OCI-LY1 (cell line): ENCODE measurements around the gene FBN2.

ENCODE experiments used
- EZH2 ChIP-seq: fragments of 200-600 bp; sonication (generic), shearing (Covaris generic); IDR thresholded peaks from 2 replicates; pipeline ENCODE4 v1.8.0; 2017; ENCODE audit warnings: borderline replicate concordance, mixed run types, mild to moderate bottlenecking, antibody characterized with exemption, low read length, moderate library complexity, mixed read lengths
- TF ChIP-seq, protein P1 (sequence below): fragments of 200-600 bp; sonication (generic), shearing (Covaris generic); IDR thresholded peaks from 2 replicates; pipeline ENCODE4 v1.5.1; 2017; ENCODE audit warnings: mild to moderate bottlenecking, antibody characterized with exemption, low read length, moderate library complexity, mixed read lengths

DNA sequence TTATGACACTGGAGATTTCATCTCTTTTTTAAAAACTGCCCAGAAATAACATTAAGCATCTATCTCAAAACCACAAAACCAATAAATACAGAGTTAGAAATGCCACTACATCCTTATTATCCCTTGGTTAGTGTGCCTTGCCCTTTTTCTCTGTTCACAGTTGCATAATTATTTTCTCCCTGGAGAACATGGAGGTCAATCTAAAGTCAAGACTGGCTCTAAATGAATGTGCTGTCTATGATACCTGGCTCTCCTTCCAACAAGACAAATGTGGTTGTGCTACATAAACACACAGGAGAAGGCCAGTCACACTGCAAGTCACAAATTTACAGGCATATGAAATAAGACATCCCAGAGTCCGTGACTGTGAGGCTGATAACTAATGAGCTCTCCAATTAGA is 2.8 kb downstream of the FBN2 start:
- TF ChIP-seq, protein P1, sequence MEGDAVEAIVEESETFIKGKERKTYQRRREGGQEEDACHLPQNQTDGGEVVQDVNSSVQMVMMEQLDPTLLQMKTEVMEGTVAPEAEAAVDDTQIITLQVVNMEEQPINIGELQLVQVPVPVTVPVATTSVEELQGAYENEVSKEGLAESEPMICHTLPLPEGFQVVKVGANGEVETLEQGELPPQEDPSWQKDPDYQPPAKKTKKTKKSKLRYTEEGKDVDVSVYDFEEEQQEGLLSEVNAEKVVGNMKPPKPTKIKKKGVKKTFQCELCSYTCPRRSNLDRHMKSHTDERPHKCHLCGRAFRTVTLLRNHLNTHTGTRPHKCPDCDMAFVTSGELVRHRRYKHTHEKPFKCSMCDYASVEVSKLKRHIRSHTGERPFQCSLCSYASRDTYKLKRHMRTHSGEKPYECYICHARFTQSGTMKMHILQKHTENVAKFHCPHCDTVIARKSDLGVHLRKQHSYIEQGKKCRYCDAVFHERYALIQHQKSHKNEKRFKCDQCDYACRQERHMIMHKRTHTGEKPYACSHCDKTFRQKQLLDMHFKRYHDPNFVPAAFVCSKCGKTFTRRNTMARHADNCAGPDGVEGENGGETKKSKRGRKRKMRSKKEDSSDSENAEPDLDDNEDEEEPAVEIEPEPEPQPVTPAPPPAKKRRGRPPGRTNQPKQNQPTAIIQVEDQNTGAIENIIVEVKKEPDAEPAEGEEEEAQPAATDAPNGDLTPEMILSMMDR, result no peak
- no peak for TF ChIP-seq EZH2
